OCI-LY3 (cell line): ENCODE measurements around the gene MBL2.

Experiments
- H2AFZ ChIP-seq: fragments of 200-600, 300-600 bp; shearing (Covaris generic); 2 replicates; pipeline ENCODE4 v1.6.0; 2014; ENCODE audit warnings: antibody characterized with exemption, low read depth, low read length
- H3K27ac ChIP-seq: fragments of 200-600, 300-600 bp; sonication (generic); 2 replicates; pipeline ENCODE4 v1.5.1; 2014; ENCODE audit warnings: mild to moderate bottlenecking, low read length, moderate library complexity, mixed read lengths
- H3K27me3 ChIP-seq: fragments of 200-600, 300-600 bp; sonication (generic); 2 replicates; pipeline ENCODE4 v1.6.1; 2014; ENCODE audit warnings: low read depth, low read length, mixed read lengths
- H3K36me3 ChIP-seq: fragments of 200-600, 300-600 bp; sonication (generic); replicated peaks from 2 replicates; pipeline ENCODE3; 2014; ENCODE audit warnings: low read depth, low read length, mixed read lengths
- H3K4me1 ChIP-seq: fragments of 300-600, 200-600 bp; sonication (generic); 2 replicates; pipeline ENCODE4 v1.6.1; 2014; ENCODE audit warnings: low read length, mixed read lengths
- H3K4me2 ChIP-seq: fragments of 200-600, 300-600 bp; sonication (generic); 2 replicates; pipeline ENCODE4 v1.6.1; 2014; ENCODE audit warnings: low read length, mixed read lengths
- H3K4me3 ChIP-seq: fragments of 300-600, 200-600 bp; sonication (generic); 2 replicates; pipeline ENCODE4 v1.5.1; 2014; ENCODE audit warnings: antibody characterized with exemption, mild to moderate bottlenecking, low read length, moderate library complexity
- H3K79me2 ChIP-seq: fragments of 300-600, 200-600 bp; shearing (Covaris generic); 2 replicates; pipeline ENCODE4 v1.6.1; 2014; ENCODE audit warnings: mild to moderate bottlenecking, low read length, mixed read lengths
- H3K9ac ChIP-seq: fragments of 300-600, 200-600 bp; shearing (Covaris generic); 2 replicates; pipeline ENCODE4 v1.6.0; 2014; ENCODE audit warnings: mild to moderate bottlenecking, low read length, moderate library complexity
- H3K9me3 ChIP-seq: fragments of 200-600, 300-600 bp; shearing (Covaris generic); 2 replicates; pipeline ENCODE4 v1.6.1; 2014; ENCODE audit warnings: low read length, mixed read lengths; ENCODE audit not compliant: insufficient read depth
- H4K20me1 ChIP-seq: fragments of 200-600, 300-600 bp; sonication (generic); 2 replicates; pipeline ENCODE4 v1.6.1; 2016; ENCODE audit warnings: low read length, mixed read lengths; ENCODE audit not compliant: insufficient read depth
- EZH2phosphoT487 ChIP-seq: fragments of 200-600 bp; shearing (Covaris generic); IDR thresholded peaks from 2 replicates; pipeline ENCODE4 v1.6.1; 2018; ENCODE audit warnings: antibody characterized with exemption, mixed run types, low read depth
- TF ChIP-seq, protein P1 (sequence below): fragments of 200-600, 300-600 bp; sonication (generic); IDR thresholded peaks from 2 replicates; pipeline ENCODE4 v1.5.1; 2014; ENCODE audit warnings: antibody characterized with exemption, low read length, low read depth

Gene MBL2

DNA sequence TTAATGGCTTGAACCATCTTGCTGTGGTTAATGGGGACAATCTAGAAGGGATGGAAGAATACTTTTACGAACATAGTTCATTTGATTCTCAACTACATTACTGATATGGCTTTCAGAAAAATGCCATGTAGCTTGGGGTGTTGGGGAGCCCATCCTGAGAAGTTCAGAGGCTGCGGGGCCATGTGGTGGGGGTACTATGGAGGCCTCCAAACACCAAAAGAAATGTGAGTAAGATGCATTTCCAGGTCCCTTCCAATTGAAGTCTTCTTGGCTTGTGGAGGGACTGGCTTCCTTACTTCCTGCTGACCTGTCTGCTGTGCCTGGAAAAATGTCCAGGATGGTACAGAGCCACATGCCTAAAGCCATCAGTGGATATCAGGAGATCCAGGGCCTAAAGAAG, 1.6 kb upstream of the MBL2 start:
- no peaks in the 10 kb centered on the region for H3K9me3 ChIP-seq
- no peak overlapping the region for H3K4me3 ChIP-seq
- H3K79me2 ChIP-seq = no peaks in the 10 kb centered on the region
- H3K4me2 ChIP-seq = no peak overlapping the region
- TF ChIP-seq, protein P1, sequence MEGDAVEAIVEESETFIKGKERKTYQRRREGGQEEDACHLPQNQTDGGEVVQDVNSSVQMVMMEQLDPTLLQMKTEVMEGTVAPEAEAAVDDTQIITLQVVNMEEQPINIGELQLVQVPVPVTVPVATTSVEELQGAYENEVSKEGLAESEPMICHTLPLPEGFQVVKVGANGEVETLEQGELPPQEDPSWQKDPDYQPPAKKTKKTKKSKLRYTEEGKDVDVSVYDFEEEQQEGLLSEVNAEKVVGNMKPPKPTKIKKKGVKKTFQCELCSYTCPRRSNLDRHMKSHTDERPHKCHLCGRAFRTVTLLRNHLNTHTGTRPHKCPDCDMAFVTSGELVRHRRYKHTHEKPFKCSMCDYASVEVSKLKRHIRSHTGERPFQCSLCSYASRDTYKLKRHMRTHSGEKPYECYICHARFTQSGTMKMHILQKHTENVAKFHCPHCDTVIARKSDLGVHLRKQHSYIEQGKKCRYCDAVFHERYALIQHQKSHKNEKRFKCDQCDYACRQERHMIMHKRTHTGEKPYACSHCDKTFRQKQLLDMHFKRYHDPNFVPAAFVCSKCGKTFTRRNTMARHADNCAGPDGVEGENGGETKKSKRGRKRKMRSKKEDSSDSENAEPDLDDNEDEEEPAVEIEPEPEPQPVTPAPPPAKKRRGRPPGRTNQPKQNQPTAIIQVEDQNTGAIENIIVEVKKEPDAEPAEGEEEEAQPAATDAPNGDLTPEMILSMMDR = no peak
- TF ChIP-seq EZH2phosphoT487 = no peak
- no peak overlapping the region for H2AFZ ChIP-seq
- no peak overlapping the region for H3K27ac ChIP-seq
- H3K4me1 ChIP-seq = no peaks in the 10 kb centered on the region
- H3K36me3 ChIP-seq = no peaks in the 10 kb centered on the region
- H4K20me1 ChIP-seq = no peaks in the 10 kb centered on the region
- no peak overlapping the region for H3K9ac ChIP-seq
- no peaks in the 10 kb centered on the region for H3K27me3 ChIP-seq

DNA sequence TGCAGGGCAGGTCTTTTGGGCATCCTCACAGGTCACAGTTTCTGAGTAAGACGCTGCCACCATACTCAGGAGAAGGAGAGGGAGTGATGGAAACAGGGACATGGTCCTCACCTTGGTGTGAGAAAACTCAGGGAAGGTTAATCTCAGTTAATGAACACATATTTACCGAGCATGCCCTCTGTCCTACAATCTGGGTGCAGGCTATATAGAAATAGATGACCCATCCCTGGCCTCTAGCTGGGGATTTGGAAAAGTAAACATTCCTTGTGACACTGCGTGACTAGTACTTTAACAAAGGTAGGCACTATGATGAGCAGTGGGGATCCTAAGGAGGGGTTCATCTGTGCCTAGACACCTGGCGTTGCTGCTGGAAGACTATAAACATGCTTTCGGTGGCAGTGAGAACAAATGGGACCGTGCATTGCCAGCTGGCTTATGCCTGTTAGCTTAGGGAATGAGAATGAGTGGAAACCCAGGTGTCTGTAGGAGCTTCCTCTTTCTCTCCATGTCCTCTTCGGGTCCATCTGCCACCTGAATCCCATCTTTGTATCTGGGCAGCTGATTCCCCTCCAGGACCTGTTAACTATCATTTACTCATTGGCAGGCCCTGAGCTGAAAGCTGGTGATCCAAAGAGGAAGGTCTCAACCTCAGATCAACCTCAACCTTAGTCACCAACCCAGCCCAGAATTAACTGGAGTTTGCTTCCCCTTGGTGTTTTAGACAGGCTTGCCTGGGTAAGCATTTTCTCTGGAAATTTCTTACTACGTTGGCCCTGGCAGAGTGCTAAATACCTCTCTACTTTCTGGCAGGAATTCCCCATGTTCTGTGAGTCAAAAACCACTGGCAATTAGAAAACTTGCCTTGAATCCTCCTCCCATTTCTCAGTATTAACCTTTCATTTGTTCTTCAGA, 794 bp downstream of the MBL2 start:
- no peaks in the 10 kb centered on the region for H3K36me3 ChIP-seq
- no peaks in the 10 kb centered on the region for H4K20me1 ChIP-seq
- no peaks in the 10 kb centered on the region for H3K4me1 ChIP-seq
- H3K79me2 ChIP-seq = no peaks in the 10 kb centered on the region
- no peak overlapping the region for H3K27ac ChIP-seq
- H3K9me3 ChIP-seq = no peaks in the 10 kb centered on the region
- H2AFZ ChIP-seq = no peak overlapping the region
- H3K4me3 ChIP-seq = no peak overlapping the region
- no peak overlapping the region for H3K9ac ChIP-seq
- H3K4me2 ChIP-seq = no peak overlapping the region
- TF ChIP-seq, protein P1 = no peak
- TF ChIP-seq EZH2phosphoT487 = no peak
- H3K27me3 ChIP-seq = no peaks in the 10 kb centered on the region

DNA sequence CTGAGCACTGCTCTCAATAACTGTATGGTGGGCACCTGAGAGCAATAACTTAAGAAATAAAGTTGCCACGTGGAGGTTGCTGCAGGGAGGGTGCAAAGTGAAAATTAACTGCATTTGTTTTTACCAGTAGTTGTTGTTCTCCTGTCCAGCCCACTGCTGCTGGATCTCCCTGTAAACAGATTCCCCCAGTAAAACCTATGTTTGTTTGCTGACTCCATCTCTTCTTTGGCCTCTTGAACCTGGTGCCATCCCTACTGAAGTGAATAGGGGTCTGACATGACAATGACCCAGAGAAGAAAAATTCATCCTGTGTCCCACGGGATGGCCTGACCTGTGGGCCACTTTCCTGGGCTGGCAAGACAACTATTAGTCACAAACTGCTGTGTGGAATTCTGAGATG, 1.7 kb downstream of the MBL2 start:
- Histone ChIP-seq H3K27me3 (no peaks in the 10 kb centered on the region), H3K4me3 (no peak overlapping the region), H3K27ac (no peak overlapping the region), H3K9ac (no peak overlapping the region), H2AFZ (no peak overlapping the region), H4K20me1 (no peaks in the 10 kb centered on the region), H3K79me2 (no peaks in the 10 kb centered on the region), H3K4me2 (no peak overlapping the region), H3K9me3 (no peaks in the 10 kb centered on the region), H3K4me1 (no peaks in the 10 kb centered on the region), H3K36me3 (no peaks in the 10 kb centered on the region)
- TF ChIP-seq EZH2phosphoT487 = no peak
- TF ChIP-seq, protein P1 = no peak

DNA sequence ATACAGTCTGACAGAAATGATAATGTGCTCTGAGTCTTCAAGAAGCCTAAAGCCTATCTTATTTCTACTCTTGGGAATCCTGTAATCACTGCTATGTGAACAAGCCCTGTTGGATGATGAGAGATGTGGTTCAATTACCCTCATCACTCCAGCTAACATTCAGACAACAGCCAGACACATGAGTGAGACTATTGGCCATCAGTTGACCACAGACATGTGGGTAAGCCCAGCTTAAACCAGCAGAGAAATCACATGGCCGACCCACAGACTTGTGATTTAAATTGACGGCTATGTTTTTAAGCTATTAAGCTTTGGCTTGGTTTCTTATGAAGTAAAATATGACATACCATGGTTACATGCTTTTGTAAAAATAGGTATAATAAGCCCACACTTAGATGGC, 2.6 kb downstream of the MBL2 start:
- H3K4me3 ChIP-seq = no peak overlapping the region
- no peaks in the 10 kb centered on the region for H3K79me2 ChIP-seq
- H3K9me3 ChIP-seq = no peaks in the 10 kb centered on the region
- H3K4me1 ChIP-seq = no peaks in the 10 kb centered on the region
- H3K4me2 ChIP-seq = no peak overlapping the region
- H3K27me3 ChIP-seq = no peaks in the 10 kb centered on the region
- no peak overlapping the region for H3K27ac ChIP-seq
- no peak overlapping the region for H2AFZ ChIP-seq
- TF ChIP-seq, protein P1 = no peak
- TF ChIP-seq EZH2phosphoT487 = no peak
- no peak overlapping the region for H3K9ac ChIP-seq
- H3K36me3 ChIP-seq = no peaks in the 10 kb centered on the region
- H4K20me1 ChIP-seq = no peaks in the 10 kb centered on the region
